Endothelial cell of umbilical vein (primary cell): ENCODE data around the gene SMIM20.

Experiments
- EZH2 ChIP-seq: IDR thresholded peaks from 2 replicates; pipeline ENCODE4 v1.6.1; 2012; ENCODE audit warnings: borderline replicate concordance, low read depth, mild to moderate bottlenecking, moderate library complexity, low read length, inconsistent platforms; ENCODE audit not compliant: severe bottlenecking
- GATA2 ChIP-seq: IDR thresholded peaks from 2 replicates; pipeline ENCODE4 v1.7.0; 2011; ENCODE audit warnings: low read depth, mild to moderate bottlenecking, moderate library complexity, mixed read lengths, low read length; ENCODE audit not compliant: insufficient read length, insufficient read depth
- MYC ChIP-seq: IDR thresholded peaks from one replicate; pipeline ENCODE4 v1.6.1; 2011; ENCODE audit warnings: mild to moderate bottlenecking, low read depth, low read length
- POLR2A ChIP-seq: IDR thresholded peaks from 2 replicates; pipeline ENCODE4 v1.6.1; 2012; ENCODE audit warnings: low read depth, mild to moderate bottlenecking, control low read depth, low read length
- POLR2AphosphoS5 ChIP-seq: IDR thresholded peaks from 2 replicates; pipeline ENCODE4 v1.6.1; 2012; ENCODE audit warnings: low read depth, mild to moderate bottlenecking, control low read depth, low read length, moderate library complexity; ENCODE audit not compliant: insufficient read depth
- TF ChIP-seq, protein P1 (sequence below), 2 donors: IDR thresholded peaks; 1 replicate in 1 of 2; 2 replicates in 1 of 2; pipeline ENCODE4 v1.5.1; 2011; ENCODE audit warnings: low read length in 2 of 2, mild to moderate bottlenecking in 2 of 2, moderate library complexity in 2 of 2, control low read depth in 1 of 2, inconsistent platforms in 1 of 2, low read depth in 1 of 2; ENCODE audit not compliant: insufficient read depth in 1 of 2; ENCODE audit errors: extremely low read depth in 1 of 2

DNA sequence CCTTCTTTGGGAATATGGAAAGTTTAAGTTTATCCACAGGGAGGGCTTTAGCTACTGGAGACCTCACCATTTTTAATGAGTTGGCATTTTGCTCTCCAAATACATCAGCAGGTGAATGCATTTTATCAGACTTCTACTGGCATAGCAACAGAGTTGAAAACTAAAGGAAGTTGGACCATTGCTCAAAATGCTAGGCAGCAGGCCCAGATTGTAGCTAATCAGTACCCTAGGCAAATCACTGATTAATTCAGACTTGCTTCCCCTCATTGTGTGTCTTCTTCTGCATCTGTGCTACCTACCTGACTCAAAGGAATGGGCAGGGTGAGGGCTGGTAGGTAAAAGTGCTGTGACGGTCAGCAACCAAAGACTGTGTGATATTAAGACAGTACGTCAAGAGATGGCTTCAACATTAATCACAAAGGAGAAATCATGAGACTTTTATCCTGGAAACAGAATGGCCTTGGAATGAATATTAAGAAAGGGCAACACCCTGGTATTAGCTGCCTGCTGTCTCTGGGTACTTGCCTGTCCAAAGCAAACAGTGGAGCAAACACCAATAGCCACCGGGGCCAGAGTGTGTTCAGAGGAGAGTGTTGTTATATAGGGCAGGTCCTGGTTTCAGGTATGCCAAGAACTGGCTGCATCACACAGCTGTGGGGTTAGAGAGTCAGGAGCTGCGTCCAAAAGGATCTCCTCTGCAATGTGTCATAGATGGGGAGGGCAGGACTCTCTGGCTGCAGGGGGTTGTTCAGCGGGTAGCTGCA lies 17.1 kb upstream of the SMIM20 start:
- TF ChIP-seq, protein P1, sequence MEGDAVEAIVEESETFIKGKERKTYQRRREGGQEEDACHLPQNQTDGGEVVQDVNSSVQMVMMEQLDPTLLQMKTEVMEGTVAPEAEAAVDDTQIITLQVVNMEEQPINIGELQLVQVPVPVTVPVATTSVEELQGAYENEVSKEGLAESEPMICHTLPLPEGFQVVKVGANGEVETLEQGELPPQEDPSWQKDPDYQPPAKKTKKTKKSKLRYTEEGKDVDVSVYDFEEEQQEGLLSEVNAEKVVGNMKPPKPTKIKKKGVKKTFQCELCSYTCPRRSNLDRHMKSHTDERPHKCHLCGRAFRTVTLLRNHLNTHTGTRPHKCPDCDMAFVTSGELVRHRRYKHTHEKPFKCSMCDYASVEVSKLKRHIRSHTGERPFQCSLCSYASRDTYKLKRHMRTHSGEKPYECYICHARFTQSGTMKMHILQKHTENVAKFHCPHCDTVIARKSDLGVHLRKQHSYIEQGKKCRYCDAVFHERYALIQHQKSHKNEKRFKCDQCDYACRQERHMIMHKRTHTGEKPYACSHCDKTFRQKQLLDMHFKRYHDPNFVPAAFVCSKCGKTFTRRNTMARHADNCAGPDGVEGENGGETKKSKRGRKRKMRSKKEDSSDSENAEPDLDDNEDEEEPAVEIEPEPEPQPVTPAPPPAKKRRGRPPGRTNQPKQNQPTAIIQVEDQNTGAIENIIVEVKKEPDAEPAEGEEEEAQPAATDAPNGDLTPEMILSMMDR (IDR thresholded peaks at IDR 0.05; ENCODE audit: extremely low read depth in 1 of 2, insufficient read depth in 1 of 2, low read depth in 1 of 2, low read length in 2 of 2): no peak
- TF ChIP-seq POLR2A (no peak), POLR2AphosphoS5 (no peak), GATA2 (no peak), MYC (no peak), EZH2 (no peak)
